ENCODE data around the gene EPC1.

DNA sequence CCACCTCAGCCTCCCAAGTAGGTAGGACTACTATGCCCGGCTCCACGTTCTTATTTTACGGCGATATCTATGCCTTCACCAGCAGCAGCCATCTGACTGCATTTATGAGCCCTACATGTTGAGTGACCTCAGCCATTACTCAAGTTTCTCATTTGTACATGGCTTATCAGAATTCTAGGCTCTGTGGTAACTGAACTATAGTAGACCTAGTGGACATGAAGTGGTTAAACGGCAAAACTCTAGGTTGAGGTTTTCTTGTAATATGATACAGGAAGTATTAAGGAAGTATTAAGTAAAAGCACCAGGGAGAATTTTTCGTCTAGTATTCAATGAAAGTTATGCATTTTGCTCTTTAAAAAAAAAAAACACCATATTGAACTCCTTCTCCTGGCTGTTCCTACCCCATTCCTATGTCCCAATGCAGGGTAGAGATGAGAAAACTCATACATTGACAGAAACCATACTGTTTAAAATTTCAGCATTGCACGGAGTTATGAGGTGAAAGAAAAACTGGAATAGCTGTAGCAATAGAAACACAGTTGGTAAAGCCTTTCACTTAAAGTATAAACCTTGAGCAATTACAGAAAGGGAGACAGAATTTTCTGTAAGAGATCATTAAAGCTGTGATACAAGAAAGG lies 39.8 kb upstream of the EPC1 start:
- TF ChIP-seq CTCF (conservative IDR thresholded peaks at IDR 0.05; ENCODE audit: low read length) (no peak), EZH2phosphoT487 (IDR thresholded peaks at IDR 0.05; ENCODE audit: borderline replicate concordance) (no peak)

Data from Loucy (cell line).